HS-27A (cell line): ENCODE results near the gene ARCN1.
"Not testable (repeated sequence)": the region's sequence is repeated elsewhere in the genome, so short reads cannot be mapped to it uniquely, and the experiment has no call there.

Source experiments
- DNase-seq: peaks from one replicate; pipeline ENCODE4 v3.0.0-alpha.2; 2012; ENCODE audit warnings: low read depth, missing footprints

The ARCN1 gene

GRCh38 chr11:118606157-118606843, 34.1 kb downstream of the ARCN1 start:
- no peak for DNase-seq

DNA sequence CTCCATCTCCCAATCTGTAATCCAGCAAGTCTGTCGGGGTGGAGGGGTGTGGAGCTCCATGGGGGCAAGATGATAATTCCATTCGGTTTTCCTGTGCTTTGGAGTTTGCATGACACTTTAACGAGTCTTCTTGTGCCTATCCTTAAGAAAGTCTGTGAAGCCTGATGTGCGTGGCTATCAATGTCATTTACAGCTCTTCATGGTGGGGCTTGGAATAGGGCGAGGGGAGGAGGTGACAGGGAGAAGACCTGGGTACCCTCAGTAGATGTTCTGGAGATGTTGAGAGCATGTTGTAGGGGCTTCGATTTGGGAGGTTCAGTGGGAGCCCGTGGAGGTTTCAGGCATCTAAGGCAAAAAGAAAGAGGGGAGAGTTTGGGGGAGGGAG, 34.6 kb downstream of the ARCN1 start:
- no peak for DNase-seq

DNA sequence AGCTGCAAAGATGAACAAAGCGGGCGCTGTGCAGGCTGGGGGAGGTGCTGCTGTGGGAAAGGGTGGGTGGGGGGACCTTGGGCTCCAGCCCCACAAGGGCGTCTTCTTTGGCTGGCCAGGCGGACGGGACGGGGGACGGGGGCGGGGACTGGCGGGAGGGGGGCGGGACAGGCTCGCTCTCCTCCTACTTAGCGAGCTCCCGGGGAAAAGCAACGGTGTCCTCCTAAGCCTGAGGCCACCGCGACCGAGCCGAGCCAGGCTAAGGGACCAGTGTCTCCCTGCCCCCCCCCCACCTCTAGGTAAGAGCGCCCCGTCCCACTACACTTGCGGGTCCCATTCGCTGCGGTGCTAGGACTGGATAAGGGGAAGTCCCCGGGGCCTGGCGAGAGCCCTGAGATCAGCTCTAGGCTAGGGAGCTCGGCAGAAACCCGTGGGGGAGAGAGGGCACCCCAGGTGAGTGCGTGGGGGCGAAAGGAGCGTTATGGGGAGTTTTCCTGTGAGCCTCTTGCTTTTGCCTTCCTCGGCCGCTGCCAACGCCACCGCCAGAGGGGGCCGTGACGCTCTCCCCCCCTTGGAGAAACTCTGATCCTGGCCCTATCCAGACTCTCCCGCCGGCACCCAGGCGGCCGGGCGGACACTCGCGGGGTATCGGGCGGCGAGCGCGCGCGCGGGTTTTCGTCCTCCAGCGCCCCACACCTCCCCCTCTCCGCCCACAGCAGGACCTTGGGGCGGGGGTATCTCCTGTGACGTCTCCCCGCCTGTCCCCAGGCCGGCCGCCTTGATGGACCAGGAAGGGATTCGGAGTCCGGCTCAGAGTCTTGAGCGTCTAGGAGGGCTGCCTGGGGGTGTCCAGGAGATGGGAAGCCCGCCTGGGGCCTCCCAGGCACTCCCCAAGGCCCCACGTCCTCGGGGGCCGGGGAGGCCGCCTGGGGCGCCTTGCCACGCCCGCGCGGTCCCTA, 35.5 kb downstream of the ARCN1 start, which contains the start of gene PHLDB1:
TSS of gene PHLDB1 (plus strand) at position 215 of the 959 bp plus-strand sequence. CDS start 6,222 bp downstream, outside the sequence.
- DNase-seq = peak; percentile 31

DNA sequence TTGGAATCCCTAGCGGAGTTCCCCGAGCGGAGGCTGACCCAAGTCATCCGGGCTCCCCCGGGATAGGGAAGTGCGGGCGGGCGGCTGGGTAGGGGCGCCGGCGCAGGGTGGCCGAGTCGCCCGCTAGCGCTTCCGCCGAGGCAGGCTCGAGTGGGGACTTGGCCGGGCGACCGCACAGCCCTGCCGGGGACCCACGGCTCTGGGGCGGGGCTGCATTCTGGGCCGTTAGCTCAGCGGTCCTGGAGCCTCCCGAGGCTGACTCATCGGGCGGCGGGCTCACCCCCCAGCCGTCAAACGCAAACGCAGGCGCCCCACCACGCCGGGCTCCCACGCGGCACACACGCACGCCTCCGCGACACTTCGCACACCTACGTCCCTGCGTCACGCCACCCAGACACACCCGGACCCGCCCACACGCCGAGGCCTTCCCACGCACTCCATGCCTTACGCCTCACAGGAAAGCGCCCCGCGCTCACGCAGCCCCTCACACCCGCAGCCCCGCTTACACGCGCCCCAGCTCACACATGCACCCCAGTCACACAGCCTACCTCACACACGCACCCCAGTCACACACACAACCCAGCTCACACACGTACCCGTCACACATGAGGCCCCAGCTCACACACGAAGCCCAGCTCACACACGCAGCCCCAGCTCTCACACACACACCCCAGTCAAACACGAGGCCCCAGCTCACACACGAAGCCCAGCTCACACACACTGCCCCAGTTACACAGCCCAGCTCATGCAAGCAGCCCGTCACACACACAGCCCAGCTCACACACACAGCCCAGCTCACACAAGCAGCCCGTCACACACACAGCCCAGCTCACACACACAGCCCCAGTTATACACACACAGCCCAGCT, 36.4 kb downstream of the ARCN1 start:
- DNase-seq = peak; percentile 20

DNA sequence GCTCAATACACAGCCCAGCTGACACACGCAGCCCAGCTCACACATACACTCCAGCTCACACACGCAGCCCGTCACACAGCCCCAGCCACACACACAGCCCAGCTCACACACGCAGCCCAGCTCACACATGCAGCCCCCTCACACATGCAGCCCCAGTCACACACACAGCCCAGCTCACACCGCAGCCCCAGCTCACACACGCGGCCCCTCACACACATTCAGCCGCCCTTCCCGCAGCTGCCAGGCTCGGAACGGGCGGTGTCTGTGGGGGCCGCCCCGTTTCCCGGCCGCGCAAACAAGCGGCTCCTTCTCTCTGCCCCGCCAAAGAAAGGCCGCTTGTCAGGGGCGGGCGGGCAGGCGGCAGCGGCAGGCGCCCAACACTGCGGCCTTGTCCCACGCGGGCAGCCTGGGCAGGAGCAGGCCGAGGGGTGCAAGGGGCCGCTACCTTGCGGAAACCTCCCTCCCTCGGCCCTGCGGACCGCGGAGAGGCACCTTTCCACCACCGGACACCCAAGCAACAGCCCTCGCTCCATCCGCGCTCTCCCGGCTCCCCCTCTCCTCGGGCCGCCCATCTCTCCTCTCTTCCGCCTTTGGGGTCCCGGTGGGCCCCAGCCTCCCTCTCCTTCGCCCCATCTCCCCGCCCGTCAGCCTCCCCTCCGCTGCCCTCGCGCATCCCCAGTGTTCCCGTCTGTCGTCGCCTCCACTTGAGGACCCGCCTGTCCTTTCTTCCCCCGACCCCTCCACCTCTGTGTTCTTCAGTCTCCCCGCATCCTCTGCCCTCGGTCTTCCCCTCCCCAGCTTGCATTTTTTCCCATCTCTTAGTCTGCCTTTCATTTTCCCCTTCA, 37.4 kb downstream of the ARCN1 start:
- no peak for DNase-seq

- no peak for DNase-seq
Observed at GRCh38 chr11:118610225-118610772, 38.1 kb downstream of the ARCN1 start.

DNA sequence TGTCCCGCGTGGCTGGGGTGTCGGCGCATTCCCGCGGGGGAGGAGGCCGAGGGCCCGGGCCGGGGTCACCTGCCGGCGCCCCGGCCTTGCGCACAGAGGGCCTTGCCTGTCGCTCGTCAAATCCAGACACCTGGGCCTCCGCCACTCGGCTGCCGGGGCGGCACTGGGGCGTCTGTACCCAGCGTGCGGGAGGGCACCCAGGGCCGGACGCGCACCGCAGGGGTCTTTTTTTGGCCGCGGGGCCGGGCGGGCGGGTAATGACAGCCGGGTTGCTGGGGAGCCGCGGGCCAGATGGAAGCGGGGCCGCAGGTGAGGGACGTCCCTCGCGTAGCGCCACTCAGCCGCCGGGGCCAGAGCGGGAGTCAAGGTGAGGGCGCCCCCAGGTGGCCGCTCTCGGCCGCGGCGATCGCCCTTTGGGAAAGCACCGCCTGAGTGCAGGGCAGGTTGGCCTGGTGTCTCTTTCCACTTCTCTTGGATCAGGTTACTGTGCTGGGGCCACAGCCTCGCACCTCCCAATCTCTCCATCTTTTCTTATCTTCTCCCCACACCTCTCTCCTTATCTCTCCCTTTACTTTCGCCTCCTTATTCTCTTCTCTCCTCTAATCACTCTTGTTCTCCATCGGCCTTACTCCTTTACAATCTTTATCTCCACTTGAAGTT, 38.7 kb downstream of the ARCN1 start:
- no peak for DNase-seq

GRCh38 chr11:118611433-118611795, 39.2 kb downstream of the ARCN1 start:
- not testable (repeated sequence) for DNase-seq

GRCh38 chr11:118612378-118612777, 40.2 kb downstream of the ARCN1 start:
- DNase-seq = no peak

DNA sequence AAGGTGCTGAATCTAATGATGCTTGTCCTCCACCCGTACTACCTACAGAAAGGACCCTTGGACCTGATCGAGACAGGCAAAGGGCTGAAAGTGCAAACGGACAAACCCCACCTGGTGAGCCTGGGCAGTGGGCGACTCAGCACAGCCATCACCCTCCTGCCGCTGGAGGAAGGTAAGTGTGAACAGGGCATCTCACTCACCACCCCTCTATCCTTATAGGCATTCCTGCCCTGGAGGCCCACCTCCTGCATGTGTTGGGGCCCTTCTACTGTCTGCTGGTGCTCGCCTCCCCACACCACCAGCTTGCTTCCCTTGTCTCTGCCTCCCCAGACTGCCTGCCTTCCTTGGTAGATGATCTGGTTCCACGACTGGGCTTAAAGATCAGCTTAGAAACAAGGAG, 42.3 kb downstream of the ARCN1 start:
- DNase-seq = no peak

DNA sequence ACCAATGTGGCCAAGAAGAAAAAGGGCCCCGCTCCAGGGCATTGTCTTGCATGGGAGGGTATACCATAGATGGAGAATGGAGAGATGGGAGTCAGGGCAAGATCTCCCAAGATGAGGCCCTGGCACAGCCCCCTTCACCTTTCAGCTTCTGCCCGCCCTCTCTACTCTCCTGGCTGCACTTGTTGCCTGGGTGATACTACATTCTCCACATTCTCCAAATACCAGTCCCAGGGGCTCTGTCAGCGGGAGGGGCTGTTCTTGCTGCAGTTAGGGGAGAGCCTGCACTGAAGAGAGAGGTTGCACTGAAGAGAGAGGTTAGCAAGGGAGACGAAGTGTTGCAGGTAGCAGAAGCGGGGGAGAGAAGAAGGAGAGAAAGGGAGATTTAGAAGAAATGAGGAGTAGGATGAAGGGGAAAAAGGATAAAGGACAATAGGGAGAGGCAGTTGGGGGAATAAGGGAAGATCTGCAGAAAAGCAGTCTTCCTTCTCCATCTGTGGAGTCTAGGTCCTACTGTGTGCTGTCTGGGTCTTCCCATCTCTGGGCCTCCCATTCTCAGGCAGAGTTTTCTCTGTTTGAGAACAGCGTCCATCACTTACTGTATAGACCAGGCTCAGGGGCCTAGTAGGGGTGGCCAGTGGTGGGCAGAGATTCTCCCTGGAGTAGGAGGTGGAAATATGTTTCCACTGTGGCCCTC, 43.2 kb downstream of the ARCN1 start:
- DNase-seq = peak; percentile 29

DNA sequence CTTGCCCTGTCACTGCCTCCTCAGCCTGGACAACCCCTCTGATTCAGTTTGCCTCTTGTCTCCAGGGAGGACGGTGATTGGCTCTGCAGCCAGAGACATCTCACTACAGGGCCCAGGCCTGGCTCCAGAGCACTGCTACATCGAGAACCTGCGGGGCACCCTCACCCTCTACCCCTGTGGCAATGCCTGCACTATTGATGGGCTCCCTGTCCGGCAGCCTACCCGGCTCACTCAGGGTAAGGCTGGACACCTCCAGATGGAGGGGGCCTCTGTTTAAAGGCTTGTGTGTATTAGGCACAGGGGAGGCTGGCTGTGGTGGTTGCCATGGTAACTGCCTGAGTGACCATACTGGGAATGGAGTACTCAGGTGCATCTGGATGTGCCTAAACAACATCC, 43.8 kb downstream of the ARCN1 start:
- DNase-seq = no peak

GRCh38 chr11:118618115-118618990, 46.1 kb downstream of the ARCN1 start:
- DNase-seq = no peak

DNA sequence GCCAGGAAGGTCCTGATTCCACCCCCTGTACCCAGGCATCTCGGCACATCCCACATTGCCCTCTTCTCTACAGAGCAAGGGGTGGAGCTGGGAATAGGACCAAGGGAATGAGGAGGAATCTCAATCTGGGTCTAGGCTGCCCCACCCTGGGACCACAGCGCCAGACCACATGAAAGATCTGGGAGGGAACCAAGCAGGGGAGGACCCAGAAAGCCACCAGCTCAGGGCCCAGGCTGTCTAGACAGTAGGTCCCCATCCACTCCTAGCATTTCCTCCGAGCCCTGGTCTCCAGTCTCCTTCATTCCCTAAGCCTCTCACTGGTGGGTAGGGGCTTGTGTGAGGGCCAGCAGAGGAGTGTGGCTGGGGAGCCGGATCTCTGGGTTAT, 46.8 kb downstream of the ARCN1 start:
- no peak for DNase-seq

DNA sequence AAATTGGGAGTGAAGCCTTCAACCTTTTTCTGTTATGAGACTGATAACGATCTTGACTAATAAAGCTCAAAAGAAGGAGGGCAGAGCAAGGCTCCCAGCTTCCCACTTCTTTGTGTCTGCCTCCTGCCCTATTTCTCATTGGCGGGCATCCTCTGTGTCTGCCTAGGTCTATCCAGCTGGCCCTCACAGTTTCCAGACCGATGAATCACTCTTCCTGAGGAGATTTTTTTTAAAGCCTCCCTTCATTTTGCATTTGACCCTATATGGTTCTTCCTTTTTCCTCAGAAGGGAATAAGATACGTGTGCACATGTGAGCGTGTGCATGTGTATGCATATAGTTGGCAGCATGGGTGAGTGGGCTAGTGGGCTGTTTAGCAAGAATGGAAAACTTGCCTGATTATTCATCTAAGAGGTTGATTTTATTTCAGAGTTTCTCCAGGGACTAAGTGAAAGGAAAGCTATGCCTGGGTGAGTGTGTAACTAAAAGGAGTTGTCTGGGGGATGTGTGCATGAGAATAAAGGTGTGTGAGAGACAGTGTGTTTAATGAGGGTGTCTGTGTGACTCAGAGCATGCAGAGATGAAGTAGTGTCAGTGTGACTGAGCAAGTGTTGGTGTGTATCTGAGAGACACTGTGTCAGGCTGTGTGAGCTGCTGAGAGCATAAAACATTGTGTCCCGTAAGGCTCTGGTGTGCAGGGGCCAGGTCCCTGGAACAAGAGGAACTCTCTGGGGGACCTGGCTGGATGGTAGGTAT, 47.4 kb downstream of the ARCN1 start:
- DNase-seq = no peak

DNA sequence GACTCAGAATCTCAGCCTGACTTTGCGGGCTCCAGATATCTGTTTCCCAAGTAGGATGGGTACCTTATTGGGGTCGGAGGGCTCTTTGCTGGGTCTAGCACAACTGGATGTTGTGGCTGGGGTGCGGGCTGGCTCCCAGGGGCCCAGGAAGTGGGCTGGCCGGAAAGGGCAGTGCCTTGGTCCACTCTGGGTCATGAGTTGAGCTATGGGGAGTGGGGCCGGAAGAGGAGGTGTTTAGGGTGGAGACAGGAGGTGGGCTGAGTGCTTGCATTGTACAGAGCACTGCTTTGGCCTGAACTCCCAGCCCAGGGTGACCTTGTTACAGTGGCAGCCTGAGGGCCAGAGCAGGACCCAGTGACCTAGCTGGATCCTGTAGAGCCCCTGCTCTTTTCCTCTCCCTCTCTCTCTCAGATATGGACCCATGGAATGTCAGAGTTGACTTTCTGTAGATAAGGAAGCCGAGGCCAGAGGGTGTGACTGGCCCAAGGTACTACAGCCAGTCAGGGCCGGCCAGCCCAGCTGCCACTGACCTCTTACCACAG, 48.4 kb downstream of the ARCN1 start:
- DNase-seq = no peak

GRCh38 chr11:118621071-118621783, 49.0 kb downstream of the ARCN1 start:
- no peak for DNase-seq
